WTC11 (cell line): ENCODE measurements around the gene NUP62. TPM values are rescaled to one million over a fixed set of nuclear protein-coding genes. Genes with fewer than 3 reads are reported as not detected.

Experiments used
- ATAC-seq: fragments of 200-7000 bp; cut with Tn5 transposase; 2 replicates; pipeline ENCODE4 v1.10.0; 2021; ENCODE audit warnings: mild to moderate bottlenecking, moderate library complexity
- CTCF ChIA-PET: fragments of 300-600 bp; sonication (Branson Sonifier 250); formaldehyde crosslinking; loops from one replicate; lab custom pipeline; 2021; ENCODE audit warnings: antibody characterized with exemption; lab: Charles Lee
- POLR2A ChIA-PET: fragments of 350-600 bp; sonication (Branson Sonifier 250); formaldehyde crosslinking; loops from one replicate; lab custom pipeline; 2021; ENCODE audit warnings: antibody characterized with exemption; lab: Charles Lee
- DNase-seq: peaks from one replicate; pipeline ENCODE4 v3.0.0; 2021; ENCODE audit warnings: low spot score
- H3K27ac Mint-ChIP-seq: 2 replicates; pipeline ENCODE4 v1.8.0; 2021; ENCODE audit warnings: mixed read lengths
- H3K27me3 Mint-ChIP-seq: 2 replicates; pipeline ENCODE4 v1.8.0; 2021; ENCODE audit warnings: low read depth, mild to moderate bottlenecking, moderate library complexity, mixed read lengths
- H3K36me3 Mint-ChIP-seq: 2 replicates; pipeline ENCODE4 v1.8.0; 2021; ENCODE audit warnings: mixed read lengths
- H3K4me1 Mint-ChIP-seq: 2 replicates; pipeline ENCODE4 v1.8.0; 2022; ENCODE audit warnings: mixed read lengths
- H3K4me3 Mint-ChIP-seq: 2 replicates; pipeline ENCODE4 v1.8.0; 2021; ENCODE audit warnings: mild to moderate bottlenecking, moderate library complexity, mixed read lengths
- H3K9me3 Mint-ChIP-seq: 2 replicates; pipeline ENCODE4 v1.8.0; 2021; ENCODE audit warnings: mixed read lengths
- ARID4B ChIP-seq: sonication (generic); formaldehyde crosslinking; IDR thresholded peaks from 2 replicates; pipeline ENCODE4 v1.8.0; 2023; ENCODE audit warnings: missing genetic modification reagents, mild to moderate bottlenecking, borderline replicate concordance
- ATF1 ChIP-seq: sonication (generic); formaldehyde crosslinking; IDR thresholded peaks from 2 replicates; pipeline ENCODE4 v1.8.1; 2023; ENCODE audit warnings: mild to moderate bottlenecking, moderate library complexity, missing genetic modification reagents
- GABPB1 ChIP-seq: sonication (generic); formaldehyde crosslinking; IDR thresholded peaks from 2 replicates; pipeline ENCODE4 v1.8.1; 2023; ENCODE audit warnings: mild to moderate bottlenecking, missing genetic modification reagents
- NFYB ChIP-seq: sonication (generic); formaldehyde crosslinking; conservative IDR thresholded peaks from 2 replicates; pipeline ENCODE4 v1.8.0; 2022; ENCODE audit warnings: low read depth, missing genetic modification reagents
- PRRX2 ChIP-seq: fragments of 250-450 bp; sonication (Bioruptor Pico); IDR thresholded peaks from 2 replicates; pipeline ENCODE4 v1.8.0; 2021; ENCODE audit warnings: mild to moderate bottlenecking
- TEAD1 ChIP-seq: sonication (generic); formaldehyde crosslinking; IDR thresholded peaks from 2 replicates; pipeline ENCODE4 v1.8.0; 2022; ENCODE audit warnings: mild to moderate bottlenecking, missing genetic modification reagents
- USF2 ChIP-seq: sonication (generic); formaldehyde crosslinking; IDR thresholded peaks from 2 replicates; pipeline ENCODE4 v1.8.1; 2023; ENCODE audit warnings: mild to moderate bottlenecking, missing genetic modification reagents, moderate library complexity
- ZBTB21 ChIP-seq: sonication (generic); formaldehyde crosslinking; IDR thresholded peaks from 2 replicates; pipeline ENCODE4 v1.8.1; 2023; ENCODE audit warnings: mild to moderate bottlenecking, missing genetic modification reagents, borderline replicate concordance
- ZNF219 ChIP-seq: sonication (generic); formaldehyde crosslinking; IDR thresholded peaks from 2 replicates; pipeline ENCODE4 v1.8.0; 2023; ENCODE audit warnings: missing genetic modification reagents, mild to moderate bottlenecking, borderline replicate concordance
- ZNF232 ChIP-seq: sonication (generic); formaldehyde crosslinking; IDR thresholded peaks from 2 replicates; pipeline ENCODE4 v1.8.0; 2022; ENCODE audit warnings: mild to moderate bottlenecking, missing genetic modification reagents
- ZNF263 ChIP-seq: sonication (generic); formaldehyde crosslinking; IDR thresholded peaks from 2 replicates; pipeline ENCODE4 v1.8.1; 2022; ENCODE audit warnings: low read depth, mild to moderate bottlenecking, moderate library complexity, missing genetic modification reagents
- ZNF317 ChIP-seq: sonication (generic); formaldehyde crosslinking; IDR thresholded peaks from 2 replicates; pipeline ENCODE4 v1.8.1; 2023; ENCODE audit warnings: low read depth, mild to moderate bottlenecking, moderate library complexity, missing genetic modification reagents, borderline replicate concordance
- ZNF396 ChIP-seq: fragments of 250-450 bp; sonication (Bioruptor Pico); IDR thresholded peaks from 2 replicates; pipeline ENCODE4 v1.8.0; 2021; ENCODE audit warnings: mild to moderate bottlenecking, moderate library complexity, borderline replicate concordance
- ZNF416 ChIP-seq: fragments of 250-450 bp; sonication (Bioruptor Pico); IDR thresholded peaks from 2 replicates; pipeline ENCODE4 v1.9.0; 2021; ENCODE audit warnings: mild to moderate bottlenecking, inconsistent platforms
- total RNA-seq: library from RNA; stranded (reverse); gene quantifications from 3 replicates; pipeline ENCODE4 v1.2.3, GENCODE V29; 2021
- TF ChIP-seq, protein P1 (sequence below): sonication (generic); formaldehyde crosslinking; IDR thresholded peaks from 2 replicates; pipeline ENCODE4 v1.8.0; 2023; ENCODE audit warnings: mild to moderate bottlenecking, missing genetic modification reagents
- TF ChIP-seq, protein P2 (sequence below): fragments of 250-450 bp; sonication (Bioruptor Pico); IDR thresholded peaks from 2 replicates; pipeline ENCODE4 v1.9.0; 2021; ENCODE audit warnings: mild to moderate bottlenecking, borderline replicate concordance
- TF ChIP-seq, protein P3 (sequence below): sonication (generic); formaldehyde crosslinking; IDR thresholded peaks from 2 replicates; pipeline ENCODE4 v1.8.1; 2023; ENCODE audit warnings: mild to moderate bottlenecking, missing genetic modification reagents
- TF ChIP-seq, protein P4 (sequence below): sonication (generic); formaldehyde crosslinking; IDR thresholded peaks from 2 replicates; pipeline ENCODE4 v1.8.1; 2023; ENCODE audit warnings: mild to moderate bottlenecking, missing genetic modification reagents, borderline replicate concordance

The NUP62 gene
- total RNA-seq, 1 experiment from 2014 or later, result 87.1 TPM

- DNase-seq (peak; percentile 98), ATAC-seq (peak; percentile 46)
- H3K9me3 Mint-ChIP-seq, result no peaks in the 10 kb centered on the region
- POLR2A ChIA-PET, result interaction anchor here (0.6 to 2.2 kb wide), 10 partner anchors 7 to 1086 kb away, joined by 3 to 9 read pairs (median 4); partner anchors contain the start of genes ATF5, NUP62 and PTOV1
- CTCF ChIA-PET, result interaction anchor here (1.0 to 1.9 kb wide), 5 partner anchors 7 to 14 kb away, joined by 3 to 12 read pairs (median 3); no protein-coding TSS in a partner anchor
- H3K4me3 Mint-ChIP-seq, result no peak overlapping the region
- peaks cover 24% of the 10 kb centered on the region for H3K36me3 Mint-ChIP-seq
- no peaks in the 10 kb centered on the region for H3K27me3 Mint-ChIP-seq
- peaks cover 23% of the 10 kb centered on the region for H3K4me1 Mint-ChIP-seq
- H3K27ac Mint-ChIP-seq, result no peak overlapping the region
- TF ChIP-seq TEAD1 (no peak), ZNF263 (no peak; the same call in 1 of the 2 replicates), PRRX2 (CRISPR knock-in tag) (no peak), ZNF219 (CRISPR knock-in tag) (no peak), ZBTB21 (CRISPR knock-in tag) (no peak; the same call in 1 of the 2 replicates), ZNF317 (CRISPR knock-in tag) (0 out of 2 replicates have a peak, but pooled peaks have one; percentile 51), USF2 (CRISPR knock-in tag) (peak; percentile 88), ARID4B (CRISPR knock-in tag) (no peak), ZNF396 (CRISPR knock-in tag) (no peak), ZNF232 (CRISPR knock-in tag) (peak; percentile 84), ATF1 (CRISPR knock-in tag) (no peak), GABPB1 (peak; percentile 69), ZNF416 (CRISPR knock-in tag) (peak; percentile 82), NFYB (peak; percentile 28; the same call in 1 of the 2 replicates)
- TF ChIP-seq, protein P1, sequence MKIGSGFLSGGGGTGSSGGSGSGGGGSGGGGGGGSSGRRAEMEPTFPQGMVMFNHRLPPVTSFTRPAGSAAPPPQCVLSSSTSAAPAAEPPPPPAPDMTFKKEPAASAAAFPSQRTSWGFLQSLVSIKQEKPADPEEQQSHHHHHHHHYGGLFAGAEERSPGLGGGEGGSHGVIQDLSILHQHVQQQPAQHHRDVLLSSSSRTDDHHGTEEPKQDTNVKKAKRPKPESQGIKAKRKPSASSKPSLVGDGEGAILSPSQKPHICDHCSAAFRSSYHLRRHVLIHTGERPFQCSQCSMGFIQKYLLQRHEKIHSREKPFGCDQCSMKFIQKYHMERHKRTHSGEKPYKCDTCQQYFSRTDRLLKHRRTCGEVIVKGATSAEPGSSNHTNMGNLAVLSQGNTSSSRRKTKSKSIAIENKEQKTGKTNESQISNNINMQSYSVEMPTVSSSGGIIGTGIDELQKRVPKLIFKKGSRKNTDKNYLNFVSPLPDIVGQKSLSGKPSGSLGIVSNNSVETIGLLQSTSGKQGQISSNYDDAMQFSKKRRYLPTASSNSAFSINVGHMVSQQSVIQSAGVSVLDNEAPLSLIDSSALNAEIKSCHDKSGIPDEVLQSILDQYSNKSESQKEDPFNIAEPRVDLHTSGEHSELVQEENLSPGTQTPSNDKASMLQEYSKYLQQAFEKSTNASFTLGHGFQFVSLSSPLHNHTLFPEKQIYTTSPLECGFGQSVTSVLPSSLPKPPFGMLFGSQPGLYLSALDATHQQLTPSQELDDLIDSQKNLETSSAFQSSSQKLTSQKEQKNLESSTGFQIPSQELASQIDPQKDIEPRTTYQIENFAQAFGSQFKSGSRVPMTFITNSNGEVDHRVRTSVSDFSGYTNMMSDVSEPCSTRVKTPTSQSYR (CRISPR knock-in tag), result no peak
- TF ChIP-seq, protein P2, sequence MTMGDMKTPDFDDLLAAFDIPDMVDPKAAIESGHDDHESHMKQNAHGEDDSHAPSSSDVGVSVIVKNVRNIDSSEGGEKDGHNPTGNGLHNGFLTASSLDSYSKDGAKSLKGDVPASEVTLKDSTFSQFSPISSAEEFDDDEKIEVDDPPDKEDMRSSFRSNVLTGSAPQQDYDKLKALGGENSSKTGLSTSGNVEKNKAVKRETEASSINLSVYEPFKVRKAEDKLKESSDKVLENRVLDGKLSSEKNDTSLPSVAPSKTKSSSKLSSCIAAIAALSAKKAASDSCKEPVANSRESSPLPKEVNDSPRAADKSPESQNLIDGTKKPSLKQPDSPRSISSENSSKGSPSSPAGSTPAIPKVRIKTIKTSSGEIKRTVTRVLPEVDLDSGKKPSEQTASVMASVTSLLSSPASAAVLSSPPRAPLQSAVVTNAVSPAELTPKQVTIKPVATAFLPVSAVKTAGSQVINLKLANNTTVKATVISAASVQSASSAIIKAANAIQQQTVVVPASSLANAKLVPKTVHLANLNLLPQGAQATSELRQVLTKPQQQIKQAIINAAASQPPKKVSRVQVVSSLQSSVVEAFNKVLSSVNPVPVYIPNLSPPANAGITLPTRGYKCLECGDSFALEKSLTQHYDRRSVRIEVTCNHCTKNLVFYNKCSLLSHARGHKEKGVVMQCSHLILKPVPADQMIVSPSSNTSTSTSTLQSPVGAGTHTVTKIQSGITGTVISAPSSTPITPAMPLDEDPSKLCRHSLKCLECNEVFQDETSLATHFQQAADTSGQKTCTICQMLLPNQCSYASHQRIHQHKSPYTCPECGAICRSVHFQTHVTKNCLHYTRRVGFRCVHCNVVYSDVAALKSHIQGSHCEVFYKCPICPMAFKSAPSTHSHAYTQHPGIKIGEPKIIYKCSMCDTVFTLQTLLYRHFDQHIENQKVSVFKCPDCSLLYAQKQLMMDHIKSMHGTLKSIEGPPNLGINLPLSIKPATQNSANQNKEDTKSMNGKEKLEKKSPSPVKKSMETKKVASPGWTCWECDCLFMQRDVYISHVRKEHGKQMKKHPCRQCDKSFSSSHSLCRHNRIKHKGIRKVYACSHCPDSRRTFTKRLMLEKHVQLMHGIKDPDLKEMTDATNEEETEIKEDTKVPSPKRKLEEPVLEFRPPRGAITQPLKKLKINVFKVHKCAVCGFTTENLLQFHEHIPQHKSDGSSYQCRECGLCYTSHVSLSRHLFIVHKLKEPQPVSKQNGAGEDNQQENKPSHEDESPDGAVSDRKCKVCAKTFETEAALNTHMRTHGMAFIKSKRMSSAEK (CRISPR knock-in tag), result peak; percentile 90
- TF ChIP-seq, protein P3, sequence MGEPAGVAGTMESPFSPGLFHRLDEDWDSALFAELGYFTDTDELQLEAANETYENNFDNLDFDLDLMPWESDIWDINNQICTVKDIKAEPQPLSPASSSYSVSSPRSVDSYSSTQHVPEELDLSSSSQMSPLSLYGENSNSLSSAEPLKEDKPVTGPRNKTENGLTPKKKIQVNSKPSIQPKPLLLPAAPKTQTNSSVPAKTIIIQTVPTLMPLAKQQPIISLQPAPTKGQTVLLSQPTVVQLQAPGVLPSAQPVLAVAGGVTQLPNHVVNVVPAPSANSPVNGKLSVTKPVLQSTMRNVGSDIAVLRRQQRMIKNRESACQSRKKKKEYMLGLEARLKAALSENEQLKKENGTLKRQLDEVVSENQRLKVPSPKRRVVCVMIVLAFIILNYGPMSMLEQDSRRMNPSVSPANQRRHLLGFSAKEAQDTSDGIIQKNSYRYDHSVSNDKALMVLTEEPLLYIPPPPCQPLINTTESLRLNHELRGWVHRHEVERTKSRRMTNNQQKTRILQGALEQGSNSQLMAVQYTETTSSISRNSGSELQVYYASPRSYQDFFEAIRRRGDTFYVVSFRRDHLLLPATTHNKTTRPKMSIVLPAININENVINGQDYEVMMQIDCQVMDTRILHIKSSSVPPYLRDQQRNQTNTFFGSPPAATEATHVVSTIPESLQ (CRISPR knock-in tag), result no peak
- TF ChIP-seq, protein P4, sequence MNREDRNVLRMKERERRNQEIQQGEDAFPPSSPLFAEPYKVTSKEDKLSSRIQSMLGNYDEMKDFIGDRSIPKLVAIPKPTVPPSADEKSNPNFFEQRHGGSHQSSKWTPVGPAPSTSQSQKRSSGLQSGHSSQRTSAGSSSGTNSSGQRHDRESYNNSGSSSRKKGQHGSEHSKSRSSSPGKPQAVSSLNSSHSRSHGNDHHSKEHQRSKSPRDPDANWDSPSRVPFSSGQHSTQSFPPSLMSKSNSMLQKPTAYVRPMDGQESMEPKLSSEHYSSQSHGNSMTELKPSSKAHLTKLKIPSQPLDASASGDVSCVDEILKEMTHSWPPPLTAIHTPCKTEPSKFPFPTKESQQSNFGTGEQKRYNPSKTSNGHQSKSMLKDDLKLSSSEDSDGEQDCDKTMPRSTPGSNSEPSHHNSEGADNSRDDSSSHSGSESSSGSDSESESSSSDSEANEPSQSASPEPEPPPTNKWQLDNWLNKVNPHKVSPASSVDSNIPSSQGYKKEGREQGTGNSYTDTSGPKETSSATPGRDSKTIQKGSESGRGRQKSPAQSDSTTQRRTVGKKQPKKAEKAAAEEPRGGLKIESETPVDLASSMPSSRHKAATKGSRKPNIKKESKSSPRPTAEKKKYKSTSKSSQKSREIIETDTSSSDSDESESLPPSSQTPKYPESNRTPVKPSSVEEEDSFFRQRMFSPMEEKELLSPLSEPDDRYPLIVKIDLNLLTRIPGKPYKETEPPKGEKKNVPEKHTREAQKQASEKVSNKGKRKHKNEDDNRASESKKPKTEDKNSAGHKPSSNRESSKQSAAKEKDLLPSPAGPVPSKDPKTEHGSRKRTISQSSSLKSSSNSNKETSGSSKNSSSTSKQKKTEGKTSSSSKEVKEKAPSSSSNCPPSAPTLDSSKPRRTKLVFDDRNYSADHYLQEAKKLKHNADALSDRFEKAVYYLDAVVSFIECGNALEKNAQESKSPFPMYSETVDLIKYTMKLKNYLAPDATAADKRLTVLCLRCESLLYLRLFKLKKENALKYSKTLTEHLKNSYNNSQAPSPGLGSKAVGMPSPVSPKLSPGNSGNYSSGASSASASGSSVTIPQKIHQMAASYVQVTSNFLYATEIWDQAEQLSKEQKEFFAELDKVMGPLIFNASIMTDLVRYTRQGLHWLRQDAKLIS (CRISPR knock-in tag), result no peak
These were observed 52.8 kb downstream of the NUP62 start for GRCh38 chr19:49876422-49877019.
